IMR-90 (cell line): Measurements from ENCODE around the gene HSD3B2. TPM values are rescaled to one million over a fixed set of nuclear protein-coding genes. Genes with fewer than 3 reads are reported as not detected.

ENCODE experiments used
- ATAC-seq: fragments of 200-7000 bp; cut with Tn5 transposase; 2 replicates; pipeline ENCODE4 v1.9.1; 2020; ENCODE audit warnings: low read depth, mild to moderate bottlenecking, moderate library complexity
- BruUV-seq: library from RNA; stranded (reverse); fragments of 400-500 nt; replicated peaks from 2 replicates; lab custom pipeline; 2021; lab: Mats Ljungman, UMichigan
- CTCF ChIA-PET: fragments of 300-600 bp; formaldehyde crosslinking; extraction: SDS; loops from one replicate; lab custom pipeline; 2021; ENCODE audit warnings: antibody characterized with exemption; lab: Yijun Ruan, JAX
- POLR2A ChIA-PET: fragments of 300-600 bp; sonication (Branson Sonifier 250); formaldehyde crosslinking; loops from one replicate; lab custom pipeline; 2022; ENCODE audit warnings: antibody characterized with exemption; ENCODE audit not compliant: unreplicated experiment; lab: Charles Lee
- DNase-seq: peaks from one replicate; pipeline ENCODE4 v3.0.0; 2013
- H2AFZ ChIP-seq: replicated peaks from 2 replicates; pipeline ENCODE3; 2013; ENCODE audit warnings: low read length, mild to moderate bottlenecking; ENCODE audit not compliant: poor library complexity
- H2AK5ac ChIP-seq: 2 replicates; pipeline ENCODE4 v1.6.1; 2013; ENCODE audit warnings: low read depth, low read length, inconsistent platforms
- H2AK9ac ChIP-seq: replicated peaks from 2 replicates; pipeline ENCODE3; 2013; ENCODE audit warnings: mild to moderate bottlenecking, low read depth, low read length, moderate library complexity; ENCODE audit not compliant: poor library complexity
- H2BK120ac ChIP-seq: 2 replicates; pipeline ENCODE4 v1.6.1; 2013; ENCODE audit warnings: low read depth, low read length, inconsistent platforms
- H2BK15ac ChIP-seq: 3 replicates; pipeline ENCODE4 v1.6.1; 2013; ENCODE audit warnings: low read depth, low read length, inconsistent platforms
- H2BK20ac ChIP-seq: 2 replicates; pipeline ENCODE4 v1.6.1; 2013; ENCODE audit warnings: low read depth, mild to moderate bottlenecking, inconsistent platforms, low read length, moderate library complexity
- H2BK5ac ChIP-seq: 2 replicates; pipeline ENCODE4 v1.6.1; 2013; ENCODE audit warnings: mild to moderate bottlenecking, low read depth, low read length, inconsistent platforms; ENCODE audit not compliant: poor library complexity, severe bottlenecking
- H3K14ac ChIP-seq: replicated peaks from 2 replicates; pipeline ENCODE4 v1.6.1; 2013; ENCODE audit warnings: low read depth, low read length, inconsistent platforms
- H3K18ac ChIP-seq: 2 replicates; pipeline ENCODE4 v1.6.1; 2013; ENCODE audit warnings: low read depth, low read length, control low read depth
- H3K23ac ChIP-seq: 2 replicates; pipeline ENCODE4 v1.6.1; 2013; ENCODE audit warnings: low read depth, low read length, inconsistent platforms
- H3K27ac ChIP-seq: 2 replicates; pipeline ENCODE4 v1.5.1; 2013; ENCODE audit warnings: mild to moderate bottlenecking, control low read depth, low read length; ENCODE audit not compliant: insufficient read depth
- H3K27me3 ChIP-seq: 2 replicates; pipeline ENCODE4 v1.6.1; 2013; ENCODE audit warnings: low read length; ENCODE audit not compliant: control insufficient read depth, insufficient read depth
- H3K36me3 ChIP-seq: 2 replicates; pipeline ENCODE4 v1.6.1; 2013; ENCODE audit warnings: low read length, mixed read lengths; ENCODE audit not compliant: control insufficient read depth, insufficient read depth
- H3K4ac ChIP-seq: 2 replicates; pipeline ENCODE4 v1.6.1; 2013; ENCODE audit warnings: low read depth, low read length, inconsistent platforms
- H3K4me1 ChIP-seq: 2 replicates; pipeline ENCODE4 v1.6.1; 2013; ENCODE audit warnings: low read length, mixed read lengths; ENCODE audit not compliant: control insufficient read depth, insufficient read depth
- H3K4me2 ChIP-seq: 2 replicates; pipeline ENCODE4 v1.6.1; 2013; ENCODE audit warnings: low read depth, mild to moderate bottlenecking, control low read depth, low read length, moderate library complexity
- H3K4me3 ChIP-seq: 2 replicates; pipeline ENCODE4 v1.5.1; 2013; ENCODE audit warnings: low read depth, mild to moderate bottlenecking, control low read depth, low read length, moderate library complexity; ENCODE audit not compliant: insufficient read depth
- H3K56ac ChIP-seq: 2 replicates; pipeline ENCODE4 v1.6.1; 2013; ENCODE audit warnings: low read length, inconsistent platforms; ENCODE audit not compliant: insufficient read depth; ENCODE audit errors: extremely low read depth
- H3K79me1 ChIP-seq, 2 experiments: 2 replicates each; pipeline ENCODE4 v1.6.1; 2013; ENCODE audit warnings: low read length in 2 of 2, inconsistent platforms in 1 of 2, low read depth in 1 of 2
- H3K9ac ChIP-seq: 2 replicates; pipeline ENCODE4 v1.6.1; 2013; ENCODE audit warnings: low read depth, low read length, control low read depth
- H3K9me1 ChIP-seq: 2 replicates; pipeline ENCODE4 v1.6.1; 2013; ENCODE audit warnings: low read length, inconsistent platforms; ENCODE audit not compliant: insufficient read depth
- H3K9me3 ChIP-seq: 2 replicates; pipeline ENCODE4 v1.6.1; 2013; ENCODE audit warnings: low read length; ENCODE audit not compliant: control insufficient read depth, insufficient read depth
- H4K20me1 ChIP-seq: 2 replicates; pipeline ENCODE4 v1.6.1; 2013; ENCODE audit warnings: low read length, inconsistent platforms; ENCODE audit not compliant: insufficient read depth
- H4K5ac ChIP-seq: 2 replicates; pipeline ENCODE4 v1.6.1; 2013; ENCODE audit warnings: mild to moderate bottlenecking, low read depth, low read length, control low read depth
- H4K8ac ChIP-seq, 2 experiments: 2 replicates each; pipeline ENCODE4 v1.6.1; 2013; ENCODE audit warnings: low read depth in 2 of 2, low read length in 2 of 2, control low read depth in 1 of 2, inconsistent platforms in 1 of 2
- H4K91ac ChIP-seq: 2 replicates; pipeline ENCODE4 v1.6.1; 2013; ENCODE audit warnings: low read depth, low read length, inconsistent platforms; ENCODE audit not compliant: insufficient read depth
- FOS ChIP-seq: fragments of 150-350 bp; IDR thresholded peaks from 2 replicates; pipeline ENCODE4 v1.6.1; 2016; ENCODE audit warnings: low read depth, low read length
- MXI1 ChIP-seq: IDR thresholded peaks from 2 replicates; pipeline ENCODE4 v1.6.1; 2012; ENCODE audit warnings: low read depth, mild to moderate bottlenecking, low read length, moderate library complexity, borderline replicate concordance
- NFE2L2 ChIP-seq: fragments of 150-350 bp; IDR thresholded peaks from 2 replicates; pipeline ENCODE4 v1.6.1; 2016; ENCODE audit warnings: low read depth, mild to moderate bottlenecking, low read length
- SMC3 ChIP-seq: fragments of 150-350 bp; IDR thresholded peaks from 2 replicates; pipeline ENCODE4 v1.6.1; 2016; ENCODE audit warnings: low read depth, mild to moderate bottlenecking, antibody characterized with exemption, low read length, moderate library complexity
- USF2 ChIP-seq: fragments of 150-350 bp; IDR thresholded peaks from 2 replicates; pipeline ENCODE4 v1.6.1; 2017; ENCODE audit warnings: mild to moderate bottlenecking, antibody characterized with exemption, low read length, low read depth
- WGBS, 2 experiments: methylation state at CpG; one replicate each; pipeline versions ENCODE4 v1.1.5 to v1.1.7; 2013; ENCODE audit warnings: missing lambda C conversion rate in 2 of 2; ENCODE audit not compliant: insufficient read length in 1 of 2; ENCODE audit errors: extremely low coverage in 2 of 2; 5-methylcytosine and 5-hydroxymethylcytosine counted together
- dilution Hi-C: fragments of 300-500 bp; cut with HindIII; formaldehyde crosslinking; loops from one replicate; pipeline ENCODE4 v1.14.3; 2018; ENCODE audit warnings: low sequenced_read_pairs; ENCODE audit not compliant: unreplicated experiment
- in situ Hi-C: fragments of 300-500 bp; cut with MboI; formaldehyde crosslinking; loops from 3 replicates; pipeline ENCODE4 v1.14.3; 2019; ENCODE audit warnings: low sequenced_read_pairs, inconsistent platforms, mixed read lengths
- intact Hi-C: fragments of 100-400 bp; cut with micrococcal nuclease; formaldehyde crosslinking; loops from 2 replicates; pipeline ENCODE4 v1.10.0; 2022
- polyA plus RNA-seq, 3 experiments: library from polyadenylated mRNA; depleted of rRNA; stranded (reverse); fragments of >200 nt; gene quantifications; 2 replicates each; pipeline ENCODE4 v1.2.3, GENCODE V29; 2012; ENCODE audit warnings: low replicate concordance in 1 of 3
- total RNA-seq: library from RNA; depleted of rRNA; stranded (reverse); fragments of >200 nt; gene quantifications from 2 replicates; pipeline ENCODE4 v1.2.3, GENCODE V29; 2012

Gene HSD3B2
- total and polyA plus RNA-seq, 2 of the 4 experiments (the other 2 are of a cell fraction): not detected

DNA sequence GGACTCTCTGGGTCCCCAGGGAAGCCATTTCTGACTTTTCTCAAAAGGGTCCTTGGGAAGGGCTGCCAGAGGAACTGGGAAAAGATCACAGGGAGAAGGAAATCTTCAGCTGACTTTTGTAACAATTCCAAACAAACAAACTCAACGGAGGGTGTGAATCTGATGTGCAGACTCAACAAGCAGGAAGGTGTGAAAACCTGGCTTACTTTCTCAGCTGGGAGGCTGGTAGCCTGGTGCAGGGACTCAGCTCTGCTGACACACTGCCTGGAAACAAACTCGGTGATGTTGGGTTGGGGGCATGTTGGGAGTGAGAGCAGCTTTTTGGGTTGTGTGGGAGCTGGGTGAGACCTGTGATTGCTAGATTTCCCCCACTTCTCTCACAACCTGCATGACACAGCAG, 10.2 kb upstream of the HSD3B2 start:
- Histone ChIP-seq H3K14ac (no peak overlapping the region), H2BK120ac (no peak overlapping the region), H3K4me1 (no peaks in the 10 kb centered on the region), H2BK5ac (no peak overlapping the region), H4K5ac (no peak overlapping the region), H3K23ac (no peak overlapping the region), H2AK9ac (no peak overlapping the region), H3K4me3 (no peak overlapping the region), H2AFZ (no peak overlapping the region), H3K18ac (no peak overlapping the region), H2AK5ac (no peak overlapping the region), H3K4me2 (no peak overlapping the region), H4K20me1 (no peaks in the 10 kb centered on the region), H3K9me3 (no peaks in the 10 kb centered on the region), H3K4ac (no peak overlapping the region), H3K79me1 (no peaks in the 10 kb centered on the region), H3K9ac (no peak overlapping the region), H4K8ac (no peak overlapping the region), H3K27me3 (no peaks in the 10 kb centered on the region), H2BK20ac (no peak overlapping the region), H3K27ac (no peak overlapping the region), H2BK15ac (no peak overlapping the region), H3K56ac (no peak overlapping the region), H3K9me1 (no peaks in the 10 kb centered on the region), H4K91ac (no peak overlapping the region), H3K36me3 (no peaks in the 10 kb centered on the region)
- no TSS peak for BruUV-seq
- intact Hi-C loops: no loop called here
- CTCF ChIA-PET: no interaction called here
- in situ Hi-C loops: no loop called here
- POLR2A ChIA-PET: interaction anchor here (0.5 kb wide), 1 partner anchor 15 kb away, joined by 8 read pairs; no protein-coding TSS in a partner anchor
- TF ChIP-seq MXI1: no peak
- no peak for TF ChIP-seq FOS
- no peak for TF ChIP-seq SMC3
- TF ChIP-seq NFE2L2: no peak
- no peak for TF ChIP-seq USF2
- WGBS, 2 experiments: no CpG with 5 or more reads among the region's 2 CpGs
- dilution Hi-C loops: no loop called here
- DNase-seq (no peak), ATAC-seq (no peak)
